Esophagus muscularis mucosa (tissue), 3 donors: Measurements from ENCODE around the gene GPC6.

Experiments used
- CTCF ChIP-seq, 3 experiments: fragments of 200-600 bp in 2 of 3; fragments of 450-650 bp in 1 of 3; sonication (generic) in 2 of 3; IDR thresholded peaks; one replicate each; pipeline ENCODE4 v1.5.1; 2017 to 2019; ENCODE audit warnings: antibody characterized with exemption in 3 of 3, mild to moderate bottlenecking in 2 of 3, moderate library complexity in 1 of 3
- POLR2A ChIP-seq: fragments of 450-650 bp; IDR thresholded peaks from one replicate; pipeline ENCODE4 v1.6.1; 2017; ENCODE audit warnings: antibody characterized with exemption, moderate library complexity, mild to moderate bottlenecking, low read depth
- POLR2AphosphoS5 ChIP-seq, 2 donors: sonication (generic); formaldehyde crosslinking; IDR thresholded peaks; one replicate each; pipeline ENCODE4 v1.6.1; 2017; ENCODE audit warnings: antibody characterized with exemption in 2 of 2

DNA sequence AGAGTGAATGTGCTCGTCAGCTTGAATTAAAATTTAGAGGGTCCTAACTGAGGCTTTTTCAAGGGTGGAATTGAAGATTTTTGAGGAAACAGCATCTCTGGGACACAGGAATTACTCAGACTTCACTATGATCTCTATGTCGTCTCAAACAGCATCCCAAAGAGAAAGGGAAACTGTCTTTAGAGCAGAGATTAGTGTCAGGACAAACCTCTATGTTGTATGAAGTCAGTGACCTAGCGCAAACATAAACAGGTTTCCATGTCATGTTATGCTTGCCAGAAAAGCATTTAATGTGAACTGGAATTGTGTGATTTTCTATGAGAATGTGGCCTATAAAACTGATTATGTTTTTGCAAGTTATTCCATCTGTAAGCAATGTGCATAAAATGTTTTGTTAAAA, 573.7 kb downstream of the GPC6 start:
- no peak for TF ChIP-seq POLR2AphosphoS5 (IDR thresholded peaks at IDR 0.05)
- TF ChIP-seq CTCF (IDR thresholded peaks at IDR 0.05), result no peak
- no peak for TF ChIP-seq POLR2A
